ENCODE data around the gene CLEC4A. TPM values are rescaled to one million over a fixed set of nuclear protein-coding genes. Genes with fewer than 3 reads are reported as not detected.
"Not testable (repeated sequence)": the region's sequence is repeated elsewhere in the genome, so short reads cannot be mapped to it uniquely, and the experiment has no call there.

Gene CLEC4A
- total RNA-seq, 3 donors from 2014 or later: 0.18 to 0.92 TPM; not detected in 1

GRCh38 chr12:8096281-8096915 is 27.0 kb upstream of the CLEC4A start:
- peaks cover 53% of the 10 kb centered on the region for H3K36me3 Mint-ChIP-seq (ENCODE audit: insufficient read depth)
- H3K4me3 Mint-ChIP-seq: no peak overlapping the region
- peaks cover 5% of the 10 kb centered on the region for H3K4me1 Mint-ChIP-seq (ENCODE audit: low read depth)
- no peak for DNase-seq
- H3K27me3 Mint-ChIP-seq (ENCODE audit: low read depth): no peaks in the 10 kb centered on the region
- no peak for ATAC-seq
- H3K9me3 Mint-ChIP-seq: no peaks in the 10 kb centered on the region

DNA sequence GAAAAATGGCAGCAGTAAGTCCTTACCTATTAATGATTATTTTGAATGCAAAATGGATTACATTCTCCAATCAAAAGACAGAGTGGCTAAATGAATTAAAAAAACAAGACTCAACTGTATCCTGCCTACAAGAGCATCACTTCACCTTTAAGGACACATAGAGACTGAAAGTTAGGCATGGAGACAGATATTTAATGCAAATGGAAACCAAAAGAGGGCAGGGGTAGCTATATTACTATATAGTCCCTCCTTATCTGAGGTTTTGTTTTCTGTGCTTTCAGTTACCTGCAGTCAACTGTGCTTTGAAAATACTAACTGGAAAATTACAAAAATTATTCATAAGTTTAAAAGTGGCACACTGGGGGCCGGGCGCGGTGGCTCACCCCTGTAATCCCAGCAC is 24.2 kb upstream of the CLEC4A start:
- H3K4me1 Mint-ChIP-seq (ENCODE audit: low read depth): peaks cover 5% of the 10 kb centered on the region
- DNase-seq (no peak), ATAC-seq (peak in 1 of 2 donors; percentile 35)

GRCh38 chr12:8108808-8109398 is 14.5 kb upstream of the CLEC4A start:
- peaks cover 4% of the 10 kb centered on the region for H3K4me1 Mint-ChIP-seq (ENCODE audit: low read depth)
- peak; percentile 78 for DNase-seq
- no peaks in the 10 kb centered on the region for H3K27me3 Mint-ChIP-seq (ENCODE audit: low read depth)
- peak; percentile 65 to 73 for ATAC-seq
- peak overlapping the region; percentile 53 for H3K4me3 Mint-ChIP-seq
- peaks cover 25% of the 10 kb centered on the region for H3K36me3 Mint-ChIP-seq (ENCODE audit: insufficient read depth)
- peaks cover 3% of the 10 kb centered on the region for H3K9me3 Mint-ChIP-seq

More for the DNA sequence above, 24.2 kb upstream of the CLEC4A start:
- Mint-ChIP-seq H3K9me3 (no peaks in the 10 kb centered on the region), H3K27me3 (ENCODE audit: low read depth) (no peaks in the 10 kb centered on the region), H3K36me3 (ENCODE audit: insufficient read depth) (peaks cover 35% of the 10 kb centered on the region), H3K4me3 (no peak overlapping the region)

GRCh38 chr12:8113117-8113516 is 10.3 kb upstream of the CLEC4A start:
- ATAC-seq; H3K4me3 Mint-ChIP-seq; H3K9me3 Mint-ChIP-seq; H3K27me3 Mint-ChIP-seq (ENCODE audit: low read depth); DNase-seq; H3K4me1 Mint-ChIP-seq (ENCODE audit: low read depth): not testable (repeated sequence)
- H3K36me3 Mint-ChIP-seq (ENCODE audit: insufficient read depth): peaks cover 14% of the 10 kb centered on the region

- Mint-ChIP-seq H3K27me3 (ENCODE audit: low read depth) (no peaks in the 10 kb centered on the region), H3K9me3 (no peaks in the 10 kb centered on the region), H3K4me3 (no peak overlapping the region), H3K36me3 (ENCODE audit: insufficient read depth) (peaks cover 13% of the 10 kb centered on the region), H3K4me1 (ENCODE audit: low read depth) (peaks cover 4% of the 10 kb centered on the region)
- DNase-seq (no peak), ATAC-seq (no peak)
Observed at GRCh38 chr12:8120072-8120713, 3.2 kb upstream of the CLEC4A start.

DNA sequence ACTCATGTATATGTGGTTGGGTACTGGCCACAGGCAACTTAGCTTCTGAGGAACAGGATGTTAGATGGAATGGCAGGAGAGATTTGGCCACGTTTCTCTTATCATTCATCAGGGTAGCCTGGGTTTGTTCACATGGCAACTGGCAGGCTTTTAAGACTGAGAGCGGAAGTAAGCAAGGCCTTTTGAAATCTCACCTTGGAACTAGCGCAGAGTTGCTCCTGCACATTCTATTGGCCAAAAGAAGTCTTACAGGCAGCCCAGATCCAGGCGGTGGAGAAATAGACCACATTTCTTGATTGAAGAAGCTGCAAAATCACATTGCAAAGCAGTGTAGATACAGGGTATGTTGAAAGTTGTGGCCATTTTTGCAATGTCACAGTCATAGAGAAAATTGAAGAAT is 3.7 kb downstream of the CLEC4A start:
- Mint-ChIP-seq H3K36me3 (ENCODE audit: insufficient read depth) (peaks cover 11% of the 10 kb centered on the region), H3K27me3 (ENCODE audit: low read depth) (no peaks in the 10 kb centered on the region), H3K4me1 (ENCODE audit: low read depth) (peaks cover 21% of the 10 kb centered on the region), H3K9me3 (no peaks in the 10 kb centered on the region), H3K4me3 (no peak overlapping the region)
- DNase-seq (no peak), ATAC-seq (peak in 1 of 2 donors; percentile 46)

- ATAC-seq; H3K9me3 Mint-ChIP-seq; H3K4me3 Mint-ChIP-seq; DNase-seq; H3K27me3 Mint-ChIP-seq (ENCODE audit: low read depth); H3K4me1 Mint-ChIP-seq (ENCODE audit: low read depth): not testable (repeated sequence)
- H3K36me3 Mint-ChIP-seq (ENCODE audit: insufficient read depth): peaks cover 19% of the 10 kb centered on the region
Observed at GRCh38 chr12:8133636-8134397, 10.4 kb downstream of the CLEC4A start.

DNA sequence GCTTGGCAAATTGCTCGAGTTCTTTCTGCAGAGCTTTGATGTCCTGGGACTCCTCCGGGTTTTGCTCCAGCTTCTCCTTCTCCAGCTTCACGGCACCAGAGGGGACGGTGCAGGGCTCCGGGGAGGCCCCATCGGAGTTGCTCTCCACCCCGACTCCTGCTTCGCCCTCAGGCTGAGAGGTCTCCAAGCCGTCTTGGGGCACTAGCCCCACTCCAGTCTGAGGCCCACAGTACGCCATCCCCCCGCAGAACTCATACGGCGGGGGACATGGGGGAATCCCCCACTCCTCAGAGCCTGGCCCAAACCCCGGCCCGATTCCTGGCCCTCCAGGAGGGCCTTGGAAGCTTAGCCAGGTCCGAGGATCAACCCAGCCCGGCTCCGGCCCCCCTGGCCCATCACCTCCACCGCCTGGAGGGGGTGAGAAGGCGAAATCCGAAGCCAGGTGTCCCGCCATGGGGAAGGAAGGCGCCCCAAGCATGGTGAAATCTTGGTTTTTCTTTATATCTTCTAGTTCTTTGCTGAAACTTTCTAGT is 11.0 kb downstream of the CLEC4A start:
- H3K27me3 Mint-ChIP-seq (ENCODE audit: low read depth); ATAC-seq; H3K9me3 Mint-ChIP-seq; H3K4me3 Mint-ChIP-seq; H3K4me1 Mint-ChIP-seq (ENCODE audit: low read depth); DNase-seq: not testable (repeated sequence)
- peaks cover 23% of the 10 kb centered on the region for H3K36me3 Mint-ChIP-seq (ENCODE audit: insufficient read depth)

DNA sequence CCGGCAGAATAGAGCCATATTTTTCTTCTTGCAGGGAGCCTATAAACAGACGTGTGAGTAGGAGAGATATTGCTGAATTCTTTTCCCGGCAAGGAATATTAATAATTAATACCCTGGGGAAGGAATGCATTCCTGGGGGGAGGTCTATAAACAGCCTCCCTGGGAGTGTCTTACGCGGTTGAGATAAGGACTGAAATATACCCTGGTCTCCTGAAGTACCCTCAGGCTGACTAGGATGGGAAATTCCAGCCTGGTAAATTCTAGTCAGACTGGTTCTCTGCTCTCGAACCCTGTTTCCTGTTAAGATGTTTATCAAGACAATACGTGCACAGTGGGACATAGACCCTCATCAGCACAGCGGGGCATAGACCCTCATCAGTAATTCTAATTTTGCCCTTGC is 18.2 kb downstream of the CLEC4A start:
- H3K4me1 Mint-ChIP-seq (ENCODE audit: low read depth); ATAC-seq; H3K27me3 Mint-ChIP-seq (ENCODE audit: low read depth); DNase-seq; H3K4me3 Mint-ChIP-seq: not testable (repeated sequence)
- peaks cover 36% of the 10 kb centered on the region for H3K36me3 Mint-ChIP-seq (ENCODE audit: insufficient read depth)
- peaks cover 10% of the 10 kb centered on the region for H3K9me3 Mint-ChIP-seq

DNA sequence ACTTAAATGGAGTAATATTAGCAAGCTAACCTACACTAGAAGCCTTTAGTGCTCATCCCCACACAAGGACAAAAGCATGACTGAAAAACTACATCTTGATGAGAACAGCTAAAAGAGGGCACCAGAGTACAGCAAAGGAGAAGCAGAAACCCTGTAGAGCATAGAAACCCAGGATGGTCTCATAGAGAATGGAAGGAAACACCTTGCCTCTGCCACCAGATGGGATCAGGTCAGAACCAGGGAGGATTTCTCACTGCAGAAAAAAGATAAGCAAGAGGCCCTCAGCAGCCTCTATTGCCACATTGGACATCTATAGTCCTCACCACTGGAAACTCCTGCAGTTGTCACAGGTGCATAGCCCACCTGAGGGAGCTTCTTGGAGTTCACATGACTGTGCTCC is 19.8 kb downstream of the CLEC4A start:
- Mint-ChIP-seq H3K36me3 (ENCODE audit: insufficient read depth) (peaks cover 29% of the 10 kb centered on the region), H3K4me3 (no peak overlapping the region), H3K4me1 (ENCODE audit: low read depth) (no peaks in the 10 kb centered on the region), H3K9me3 (peaks cover 10% of the 10 kb centered on the region), H3K27me3 (ENCODE audit: low read depth) (peaks cover 4% of the 10 kb centered on the region)
- ATAC-seq: no peak
- no peak for DNase-seq

GRCh38 chr12:8145754-8146441 is 22.5 kb downstream of the CLEC4A start:
- Mint-ChIP-seq H3K27me3 (ENCODE audit: low read depth) (peaks cover 6% of the 10 kb centered on the region), H3K9me3 (peaks cover 10% of the 10 kb centered on the region), H3K4me3 (no peak overlapping the region), H3K36me3 (ENCODE audit: insufficient read depth) (peaks cover 15% of the 10 kb centered on the region), H3K4me1 (ENCODE audit: low read depth) (no peaks in the 10 kb centered on the region)
- ATAC-seq (no peak), DNase-seq (no peak)

GRCh38 chr12:8146442-8146771 is 23.0 kb downstream of the CLEC4A start:
- no peak for DNase-seq
- Mint-ChIP-seq H3K36me3 (ENCODE audit: insufficient read depth) (peaks cover 13% of the 10 kb centered on the region), H3K27me3 (ENCODE audit: low read depth) (peaks cover 6% of the 10 kb centered on the region), H3K9me3 (peaks cover 9% of the 10 kb centered on the region), H3K4me3 (no peak overlapping the region), H3K4me1 (ENCODE audit: low read depth) (no peaks in the 10 kb centered on the region)
- no peak for ATAC-seq

- no peak for DNase-seq
- no peak for ATAC-seq
- peaks cover 13% of the 10 kb centered on the region for H3K27me3 Mint-ChIP-seq (ENCODE audit: low read depth)
Observed at GRCh38 chr12:8154526-8154925, 31.1 kb downstream of the CLEC4A start.

GRCh38 chr12:8156416-8156815 is 33.0 kb downstream of the CLEC4A start:
- peaks cover 10% of the 10 kb centered on the region for H3K27me3 Mint-ChIP-seq (ENCODE audit: low read depth)
- ATAC-seq: no peak
- no peak for DNase-seq
- no peaks in the 10 kb centered on the region for H3K36me3 Mint-ChIP-seq (ENCODE audit: insufficient read depth)
- H3K4me1 Mint-ChIP-seq (ENCODE audit: low read depth): peaks cover 21% of the 10 kb centered on the region
- no peaks in the 10 kb centered on the region for H3K9me3 Mint-ChIP-seq
- no peak overlapping the region for H3K4me3 Mint-ChIP-seq

More at GRCh38 chr12:8154526-8154925, 31.1 kb downstream of the CLEC4A start:
- H3K9me3 Mint-ChIP-seq: no peaks in the 10 kb centered on the region
- H3K4me3 Mint-ChIP-seq: no peak overlapping the region
- H3K4me1 Mint-ChIP-seq (ENCODE audit: low read depth): peaks cover 21% of the 10 kb centered on the region
- no peaks in the 10 kb centered on the region for H3K36me3 Mint-ChIP-seq (ENCODE audit: insufficient read depth)

Data from activated T-cell treated with anti-CD3 and anti-CD28 coated beads, Interleukin-2, amount 50 U/mL, for 4 hours (primary cell).